GM12878 (cell line): ENCODE data around the gene TYR. TPM values are rescaled to one million over a fixed set of nuclear protein-coding genes. Genes with fewer than 3 reads are reported as not detected.

ENCODE experiments used
- ATAC-seq: fragments of 200-7000 bp; cut with Tn5 transposase; 3 replicates; pipeline ENCODE4 v1.9.1; 2020; ENCODE audit warnings: mild to moderate bottlenecking, moderate library complexity
- BruUV-seq: library from RNA; stranded (reverse); fragments of 400-500 nt; replicated peaks from 2 replicates; lab custom pipeline; 2021; lab: Mats Ljungman, UMichigan
- CTCF ChIA-PET: fragments of 300-600 bp; sonication (Branson Sonifier 250); formaldehyde crosslinking; extraction: SDS; loops from one replicate; lab custom pipeline; 2021; ENCODE audit warnings: inconsistent platforms; lab: Yijun Ruan, JAX
- POLR2A ChIA-PET: fragments of 350-600 bp; formaldehyde crosslinking; extraction: SDS; loops from one replicate; lab custom pipeline; 2021; ENCODE audit warnings: inconsistent platforms; lab: Charles Lee
- RAD21 ChIA-PET: fragments of 300-600 bp; sonication (Branson Sonifier 250); formaldehyde crosslinking; loops from one replicate; lab custom pipeline; 2023; ENCODE audit warnings: antibody characterized with exemption; ENCODE audit not compliant: unreplicated experiment; lab: Charles Lee
- SMC1A ChIA-PET: fragments of 300-600 bp; sonication (Branson Sonifier 250); formaldehyde crosslinking; loops from one replicate; lab custom pipeline; 2023; ENCODE audit not compliant: unreplicated experiment, uncharacterized antibody; lab: Charles Lee
- DNase-seq: peaks from one replicate; pipeline ENCODE4 v3.0.0-alpha.2; 2011; ENCODE audit warnings: low read depth, low spot score
- FAIRE-seq: peaks from 3 replicates; lab custom pipeline; 2011; peaks lifted over from hg19 to GRCh38; lab: Jason Lieb, UNC
- H2AFZ ChIP-seq: 2 replicates; pipeline ENCODE4 v1.6.0; 2011; ENCODE audit warnings: low read depth, low read length, control low read depth; ENCODE audit not compliant: control insufficient read depth
- H3K27ac ChIP-seq: 2 replicates; pipeline ENCODE4 v1.5.1; 2011; ENCODE audit warnings: control low read depth; ENCODE audit not compliant: control insufficient read depth, insufficient read depth
- H3K27me3 ChIP-seq, 2 experiments: replicated peaks in 1 of 2; 2 replicates each; pipeline versions ENCODE4 v1.6.0 to v1.6.1; 2011; ENCODE audit warnings: low read length in 1 of 2; ENCODE audit not compliant: control insufficient read depth in 2 of 2, insufficient read depth in 2 of 2
- H3K36me3 ChIP-seq, 2 experiments: 2 replicates each; pipeline ENCODE4 v1.5.1; 2011; ENCODE audit warnings: low read length in 1 of 2; ENCODE audit not compliant: control insufficient read depth in 2 of 2, insufficient read depth in 2 of 2
- H3K4me1 ChIP-seq: 2 replicates; pipeline ENCODE4 v1.6.1; 2011; ENCODE audit warnings: mild to moderate bottlenecking, low read length, moderate library complexity, mixed read lengths; ENCODE audit not compliant: control insufficient read depth, insufficient read depth
- H3K4me2 ChIP-seq: 2 replicates; pipeline ENCODE4 v1.6.0; 2011; ENCODE audit warnings: control low read depth; ENCODE audit not compliant: control insufficient read depth, insufficient read depth
- H3K4me3 ChIP-seq: fragments of 200-600 bp; sonication (generic); 2 replicates; pipeline ENCODE4 v1.5.1; 2016
- H3K79me2 ChIP-seq: 2 replicates; pipeline ENCODE4 v1.6.0; 2011; ENCODE audit warnings: low read length; ENCODE audit not compliant: control insufficient read depth, insufficient read depth
- H3K9ac ChIP-seq: 2 replicates; pipeline ENCODE4 v1.8.0; 2011; ENCODE audit warnings: low read length, control low read depth, mixed read lengths; ENCODE audit not compliant: control insufficient read depth, insufficient read depth
- H3K9me3 ChIP-seq: replicated peaks from 3 replicates; pipeline ENCODE4 v1.5.1; 2011; ENCODE audit warnings: mild to moderate bottlenecking, low read length; ENCODE audit not compliant: control insufficient read depth, insufficient read depth
- H4K20me1 ChIP-seq: 2 replicates; pipeline ENCODE4 v1.6.0; 2011; ENCODE audit not compliant: control insufficient read depth, insufficient read depth
- BRCA1 ChIP-seq: IDR thresholded peaks from 2 replicates; pipeline ENCODE4 v1.6.1; 2011; ENCODE audit warnings: low read depth, low read length, improper control_type of control experiment
- CBFB ChIP-seq: IDR thresholded peaks from 2 replicates; pipeline ENCODE4 v1.6.1; 2016; ENCODE audit warnings: antibody characterized with exemption, low read depth
- CEBPZ ChIP-seq: fragments of 150-350 bp; IDR thresholded peaks from 2 replicates; pipeline ENCODE4 v1.6.1; 2016; ENCODE audit warnings: low read depth, low read length
- HDAC2 ChIP-seq: fragments of 200-600 bp; sonication (generic); IDR thresholded peaks from 2 replicates; pipeline ENCODE4 v1.6.1; 2017
- TCF12 ChIP-seq: IDR thresholded peaks from 2 replicates; pipeline ENCODE4 v1.6.1; 2011; ENCODE audit warnings: low read depth, mild to moderate bottlenecking, low read length
- ZBTB4 ChIP-seq: fragments of 450-650 bp; formaldehyde crosslinking; IDR thresholded peaks from 2 replicates; pipeline ENCODE4 v1.4.0; 2022; ENCODE audit warnings: mild to moderate bottlenecking, moderate library complexity
- WGBS: methylation state at CpG from one replicate; pipeline ENCODE4 v1.1.6; 2016; ENCODE audit warnings: low lambda C conversion rate; ENCODE audit not compliant: insufficient replicate concordance, insufficient coverage; ENCODE audit errors: missing lambda C conversion rate; 5-methylcytosine and 5-hydroxymethylcytosine counted together
- in situ Hi-C: fragments of 300-500 bp; cut with MboI; formaldehyde crosslinking; loops from 9 replicates; pipeline ENCODE4 v1.14.3; 2018; ENCODE audit warnings: mixed read lengths
- intact Hi-C: fragments of 100-400 bp; cut with micrococcal nuclease; formaldehyde crosslinking; loops from one replicate; pipeline ENCODE4 v1.14.2; 2022; ENCODE audit not compliant: unreplicated experiment
- polyA plus RNA-seq, 11 experiments: library from polyadenylated mRNA; depleted of rRNA in 4 of 11; unstranded in 6 of 11; stranded (reverse) in 5 of 11; fragments of >200 nt; fragmentation: Nextera tagmentation in 4 of 11; fragmentation: Illumina TruSeq in 1 of 11; extraction: Ambion mirVana in 4 of 11; extraction: Trizol in 1 of 11; gene quantifications; 1 replicate in 1 of 11; 2 replicates in 10 of 11; pipeline versions ENCODE4 v1.2.1 to v1.2.3, GENCODE V29; 2011 to 2016; ENCODE audit warnings: inconsistent platforms in 2 of 11, missing spikeins in 2 of 11, low read depth in 1 of 11
- total RNA-seq, 4 experiments: library from RNA; depleted of rRNA in 3 of 4; stranded (reverse); fragments of >200 nt in 3 of 4; fragmentation: Illumina TruSeq in 1 of 4; extraction: Trizol in 1 of 4; gene quantifications; 2 replicates each; pipeline versions ENCODE4 v1.2.1 to v1.2.3, GENCODE V29; 2013 to 2021

TYR gene
- total and polyA plus RNA-seq, 10 of the 15 experiments (the other 5 are each of a cell fraction or from before 2014, with no cell fraction given): not detected

- Histone ChIP-seq H3K27ac (no peak overlapping the region), H3K9ac (no peak overlapping the region), H3K4me1 (no peaks in the 10 kb centered on the region), H3K36me3 (no peaks in the 10 kb centered on the region), H4K20me1 (no peaks in the 10 kb centered on the region), H3K79me2 (no peaks in the 10 kb centered on the region), H3K4me3 (no peak overlapping the region), H3K27me3 (no peaks in the 10 kb centered on the region), H3K4me2 (no peak overlapping the region)
- no TSS peak for BruUV-seq
- intact Hi-C loops (no loop called here), in situ Hi-C loops (no loop called here)
- WGBS: 50% methylated on average over 2 of the region's 2 CpGs
- POLR2A ChIA-PET: no interaction called here
- FAIRE-seq (no peak), DNase-seq (no peak)
- TF ChIP-seq CEBPZ: no peak
- TF ChIP-seq HDAC2: no peak
- no peak for TF ChIP-seq TCF12
- TF ChIP-seq CBFB: no peak
- no peak for TF ChIP-seq BRCA1
- TF ChIP-seq ZBTB4 (CRISPR knock-in tag): no peak
- TF ChIP-seq, all 136 proteins: peak for 0
- Histone ChIP-seq H3K9me3 (no peaks in the 10 kb centered on the region), H2AFZ (no peak overlapping the region)
- CTCF ChIA-PET: interaction anchor here (1.1 kb wide), 1 partner anchor 9 kb away, joined by 3 read pairs; no protein-coding TSS in a partner anchor
- no peak for ATAC-seq
- RAD21 ChIA-PET: no interaction called here
- SMC1A ChIA-PET: no interaction called here
These were observed 3.4 kb downstream of the TYR start for GRCh38 chr11:89181111-89181510.
